SIG-M5 (cell line): ENCODE measurements around the gene IER3IP1.
"Not testable (repeated sequence)": the region's sequence is repeated elsewhere in the genome, so short reads cannot be mapped to it uniquely, and the experiment has no call there.

ENCODE experiments used
- DNase-seq: peaks from one replicate; lab custom pipeline; 2025; lab: John Stamatoyannopoulos, UW

Gene IER3IP1, protein sequence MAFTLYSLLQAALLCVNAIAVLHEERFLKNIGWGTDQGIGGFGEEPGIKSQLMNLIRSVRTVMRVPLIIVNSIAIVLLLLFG

DNA sequence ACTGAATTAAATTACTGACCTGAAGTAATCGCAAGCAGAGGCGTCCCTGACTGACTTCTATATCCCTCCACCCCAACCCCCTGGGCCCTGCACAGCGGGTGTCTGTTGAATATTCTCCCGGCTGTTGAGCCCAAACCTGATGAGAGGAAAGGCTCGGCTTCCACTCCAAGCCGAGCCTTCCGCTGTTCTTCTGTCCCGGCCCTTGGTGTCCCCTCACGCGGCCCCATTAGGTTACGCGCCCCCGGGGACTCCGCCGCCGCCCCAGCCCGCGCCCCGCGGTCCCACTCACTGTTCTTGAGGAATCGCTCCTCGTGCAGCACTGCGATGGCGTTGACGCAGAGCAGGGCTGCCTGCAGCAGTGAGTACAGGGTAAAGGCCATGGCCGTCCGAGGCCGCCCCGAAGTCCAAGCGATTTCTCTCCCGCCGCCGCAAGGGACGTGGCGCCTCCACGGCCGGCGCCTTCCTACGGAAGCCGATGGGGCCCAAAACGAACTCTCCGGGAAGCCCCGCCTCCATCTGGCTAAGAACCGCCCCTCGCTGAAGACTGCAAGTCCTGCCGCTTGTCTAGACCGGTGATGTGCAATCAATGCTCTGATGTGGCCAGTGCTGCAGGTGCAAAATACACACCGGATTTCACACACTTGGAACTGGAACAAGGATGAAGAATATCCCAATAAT lies at the start of gene IER3IP1:
Gene IER3IP1 (minus strand): TSS at position 467 of the 678 bp plus-strand sequence. CDS start 87 bp downstream, at position 380.
- DNase-seq = peak; percentile 44

DNA sequence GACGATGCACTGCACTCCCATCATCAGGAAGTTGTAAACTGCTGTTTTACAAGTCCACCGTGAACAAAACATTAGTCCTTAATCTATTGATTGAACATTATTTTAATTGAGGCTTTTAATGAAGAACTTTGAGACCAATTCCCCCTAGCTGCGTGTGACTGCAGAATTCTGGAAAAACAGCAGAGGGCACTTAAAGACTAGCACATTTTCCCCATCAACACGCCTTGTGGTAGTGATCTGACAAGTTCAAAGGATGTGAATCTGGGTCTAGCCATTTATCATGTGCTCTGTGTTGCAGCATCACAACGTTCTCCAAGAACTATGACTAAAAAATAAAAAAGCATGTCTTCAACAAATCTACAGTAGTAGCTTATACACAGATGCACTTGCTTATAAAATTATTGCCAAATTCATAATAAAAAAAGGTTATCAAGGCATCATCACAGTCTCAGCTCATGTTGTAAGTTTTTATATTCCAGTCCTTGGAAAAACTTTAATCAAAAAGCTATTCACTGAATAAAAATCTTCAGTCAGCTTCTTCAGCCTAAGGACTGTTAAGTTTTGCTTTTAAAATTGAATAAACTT lies 39.5 kb upstream of the IER3IP1 start:
- DNase-seq = no peak

DNA sequence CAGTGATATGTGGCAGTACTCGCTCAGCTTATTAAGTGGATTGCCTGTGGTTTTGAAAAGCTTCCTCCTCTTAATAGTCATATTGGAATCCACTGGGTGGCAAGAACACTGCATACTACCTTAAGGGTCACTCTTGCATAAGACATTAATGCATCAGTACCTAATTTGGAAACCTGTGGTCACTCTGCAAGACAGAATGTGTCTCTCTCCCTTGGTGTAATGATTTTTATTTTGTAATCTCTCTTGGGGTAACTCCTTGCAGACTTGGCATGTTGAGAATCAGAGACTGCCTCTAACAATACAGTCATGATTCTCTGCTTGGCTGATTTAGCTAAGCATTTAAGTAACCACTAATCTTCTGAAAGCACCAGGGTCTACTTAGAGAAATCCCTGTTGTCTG lies 33.0 kb upstream of the IER3IP1 start:
- DNase-seq = no peak

DNA sequence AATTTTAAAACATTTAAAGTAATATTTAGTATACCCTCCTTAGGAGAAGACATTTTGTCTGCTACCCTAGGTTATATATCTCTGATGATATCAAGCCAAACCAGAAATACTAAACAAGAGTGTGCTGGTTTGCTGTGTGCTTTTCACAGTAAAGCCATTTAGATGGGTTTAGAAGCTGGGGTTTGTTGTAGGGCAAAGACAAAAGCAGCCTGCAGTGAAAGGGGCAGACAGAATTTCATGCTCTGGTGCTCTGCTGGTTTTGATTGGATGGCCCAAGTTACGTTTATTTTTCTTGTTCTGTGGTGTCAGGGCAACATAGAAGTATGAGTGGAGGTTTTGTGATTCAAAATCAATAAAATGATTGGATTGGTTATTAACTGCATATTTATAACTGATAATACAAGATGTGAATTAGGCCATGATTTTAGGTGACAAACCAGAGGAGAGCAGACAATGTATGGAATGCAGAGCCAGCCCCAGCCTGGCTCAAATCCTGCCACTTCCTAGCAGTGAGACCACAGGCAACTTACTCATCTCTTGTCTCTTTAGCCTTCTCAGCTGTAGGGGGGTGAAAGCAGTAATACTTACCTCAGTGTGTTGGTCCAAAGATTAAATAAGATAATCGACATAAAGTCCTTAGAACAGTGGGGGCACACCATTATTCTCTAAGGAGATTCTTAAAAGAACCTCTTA lies 30.9 kb upstream of the IER3IP1 start:
- no peak for DNase-seq

DNA sequence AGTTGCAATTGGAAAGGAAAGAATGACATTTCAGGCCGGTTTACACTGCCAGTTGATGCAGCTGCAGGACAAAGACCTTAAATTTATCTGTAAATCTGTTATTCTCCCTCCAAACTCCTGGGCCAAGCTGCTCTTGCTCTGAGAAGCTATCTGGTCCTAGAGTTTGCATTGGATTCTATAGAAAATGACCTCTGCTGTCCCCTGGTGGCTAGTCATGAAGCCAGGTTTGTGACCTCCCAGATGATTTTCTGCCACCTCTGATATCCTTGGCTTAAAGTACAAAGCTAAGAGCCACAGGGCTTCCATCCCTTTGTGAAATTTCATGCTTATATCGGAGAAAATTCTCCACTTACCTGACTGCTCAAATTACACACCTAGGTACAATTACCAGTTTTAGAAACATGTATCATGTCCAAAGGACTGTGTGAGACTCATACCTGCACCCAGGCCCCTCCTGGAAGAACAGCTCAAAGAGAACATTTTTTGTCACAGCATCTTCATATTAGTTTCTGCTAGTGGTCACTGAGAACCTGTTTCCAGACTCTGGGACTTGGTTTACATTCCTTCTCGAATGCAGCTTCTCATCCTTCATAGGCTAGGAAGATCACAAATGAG lies 28.9 kb upstream of the IER3IP1 start:
- DNase-seq = no peak

DNA sequence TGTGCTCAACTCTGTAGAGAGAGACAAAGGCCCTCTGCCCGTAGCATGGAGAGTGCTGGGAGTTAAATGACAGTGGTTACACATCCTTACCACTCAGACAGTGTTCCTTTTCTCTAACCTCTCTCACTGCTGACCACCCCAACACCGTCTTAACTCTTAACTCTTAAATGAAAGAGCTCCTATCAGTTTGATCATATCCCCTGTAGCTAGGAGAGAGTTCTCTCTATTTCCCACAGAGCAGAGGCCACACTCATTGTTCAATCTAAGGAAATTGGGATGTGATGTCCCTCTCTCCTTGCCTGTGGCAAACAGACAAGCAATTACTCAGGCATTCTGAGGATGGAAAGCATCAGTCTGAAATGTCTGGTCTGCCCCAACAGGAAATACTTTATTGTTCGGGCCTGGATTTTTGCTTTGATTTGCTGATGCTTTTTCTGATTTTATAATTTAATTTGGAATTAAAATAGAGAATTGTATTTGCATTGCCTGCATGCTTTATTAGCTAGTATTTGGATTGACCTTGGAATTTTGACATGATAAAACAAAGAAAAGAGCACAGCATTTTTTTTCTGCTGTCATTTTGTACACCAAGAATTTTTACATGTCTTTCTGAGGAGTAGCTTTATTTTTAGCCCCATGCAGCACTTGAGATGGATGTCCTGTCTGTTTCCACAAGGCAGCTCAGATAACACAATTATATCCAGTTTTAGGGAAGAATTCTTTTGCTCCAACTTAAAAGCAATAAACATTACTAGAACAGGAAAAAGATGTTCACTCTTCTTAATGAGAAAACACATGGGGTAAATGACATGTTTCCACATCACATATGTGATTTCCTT lies 27.7 kb upstream of the IER3IP1 start:
- no peak for DNase-seq

DNA sequence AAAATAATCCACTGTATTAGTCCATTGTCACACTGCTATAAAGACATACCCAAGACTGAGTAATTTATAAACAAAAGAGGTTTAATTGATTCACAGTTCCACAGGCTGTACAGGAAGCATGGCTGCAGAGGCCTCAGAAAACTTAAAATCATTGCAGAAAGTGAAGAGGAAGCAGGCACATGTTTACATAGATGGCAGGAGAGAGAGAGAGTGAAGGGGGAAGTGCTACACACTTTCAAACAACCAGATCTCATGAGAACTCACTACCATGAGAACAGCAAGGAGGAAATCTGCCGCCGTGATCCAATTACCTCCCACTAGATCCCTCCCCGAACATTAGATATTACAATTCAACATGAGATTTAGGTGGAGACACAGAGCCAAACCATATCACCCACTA lies 19.8 kb upstream of the IER3IP1 start:
- not testable (repeated sequence) for DNase-seq

DNA sequence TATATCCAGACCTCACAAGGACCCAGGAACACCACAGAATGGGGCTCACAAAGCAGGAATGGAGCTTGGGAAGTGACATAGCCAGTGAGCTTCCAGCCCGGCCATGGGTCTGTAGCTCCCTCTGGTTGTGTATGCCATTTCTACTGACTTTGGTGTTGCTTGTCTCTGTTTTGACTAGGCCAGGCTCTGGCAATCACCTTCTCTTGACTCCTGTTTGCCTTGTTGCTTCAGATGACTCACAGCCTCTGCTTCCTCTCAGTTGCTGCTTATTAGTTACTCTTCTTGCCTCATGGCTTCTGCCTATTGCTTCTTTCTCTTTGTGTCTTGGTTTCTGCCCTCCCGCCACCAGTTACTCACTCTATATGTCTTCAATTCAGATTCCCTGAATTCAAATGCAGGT lies 15.8 kb upstream of the IER3IP1 start:
- DNase-seq = no peak

DNA sequence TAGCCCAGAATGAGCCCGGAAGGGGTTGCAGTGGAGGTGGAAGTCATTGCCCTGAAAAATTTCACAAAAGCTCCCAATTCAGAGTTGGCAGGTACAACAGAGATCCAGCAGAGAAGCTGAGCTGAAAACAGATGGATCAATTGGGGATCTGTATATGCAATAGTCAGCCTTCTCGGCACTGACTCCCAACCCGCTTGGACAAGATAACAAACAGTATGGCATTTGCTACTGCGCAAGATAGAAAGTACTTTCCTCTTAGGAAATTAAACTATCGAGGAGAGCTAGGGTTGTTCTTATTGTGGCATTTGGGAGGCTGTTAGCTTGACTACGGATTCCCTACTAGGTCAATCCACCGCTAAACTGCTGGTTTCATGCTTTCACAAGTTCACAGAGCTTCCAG lies 11.6 kb upstream of the IER3IP1 start:
- DNase-seq = no peak

DNA sequence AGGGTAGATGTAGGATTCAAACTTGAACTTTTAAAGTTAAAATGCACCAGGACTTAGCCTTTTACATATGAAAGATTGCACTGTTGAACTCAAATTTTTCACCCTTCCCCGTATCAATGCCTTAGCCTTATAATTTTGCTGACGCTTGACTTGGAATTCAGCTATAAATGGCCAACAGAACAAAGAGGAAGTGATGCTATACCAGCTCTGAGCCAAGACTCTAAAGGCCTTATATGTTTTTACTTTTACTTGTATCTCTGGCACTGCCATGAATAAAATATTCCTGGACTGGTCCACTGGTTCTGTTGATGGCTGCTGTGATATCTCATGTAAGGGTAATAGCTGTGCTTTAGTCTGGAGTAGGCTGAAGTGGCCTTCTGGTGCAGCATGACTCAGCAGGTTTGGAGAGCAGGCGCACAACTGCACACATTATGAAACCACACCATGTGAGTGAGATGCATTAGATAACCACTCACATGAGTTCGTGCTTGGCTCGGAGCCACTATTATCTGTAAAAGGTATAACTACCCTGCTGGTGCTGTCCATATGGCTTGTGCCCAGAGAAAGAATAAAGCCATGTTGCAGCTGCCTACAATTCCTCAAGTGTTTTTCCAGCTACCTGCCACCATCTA lies 8.4 kb upstream of the IER3IP1 start:
- DNase-seq = no peak

DNA sequence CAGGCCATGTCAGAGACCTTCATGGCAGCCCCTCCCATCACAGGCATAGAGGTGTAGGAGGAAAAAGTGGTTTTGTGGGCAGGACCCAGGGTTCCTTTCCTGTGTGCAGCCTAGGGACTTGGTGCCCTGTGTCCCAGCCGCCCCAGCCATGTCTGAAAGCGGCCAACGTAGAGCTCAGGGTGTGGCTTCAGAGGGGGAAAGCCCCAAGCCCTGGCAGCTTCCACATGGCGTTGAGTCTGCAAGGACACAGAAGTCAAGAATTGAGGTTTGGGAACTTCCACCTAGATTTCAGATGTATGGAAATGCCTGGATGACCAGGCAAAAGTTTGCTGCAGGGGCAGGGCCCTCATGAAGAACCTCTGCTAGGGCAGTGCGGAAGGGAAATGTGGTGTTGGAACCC lies 6.0 kb upstream of the IER3IP1 start:
- DNase-seq = not testable (repeated sequence)

DNA sequence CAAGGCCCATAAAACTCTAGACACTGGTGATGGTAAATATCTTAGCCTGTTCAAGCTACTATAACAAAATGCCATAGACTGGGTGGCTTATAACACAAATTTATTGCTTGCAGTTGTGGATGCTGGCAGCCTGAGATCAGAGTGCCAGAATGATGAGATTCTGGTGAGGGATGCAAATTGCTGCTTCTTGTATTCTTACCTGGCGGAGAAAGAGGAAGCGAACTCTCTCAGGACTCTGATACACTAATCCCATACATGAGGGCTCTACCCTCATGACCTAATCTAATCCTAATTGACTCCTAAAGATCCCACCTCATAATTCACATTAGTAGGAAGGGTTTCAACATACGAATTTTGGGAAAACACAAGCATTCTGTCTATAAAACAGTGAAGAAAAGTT lies 4.6 kb upstream of the IER3IP1 start:
- no peak for DNase-seq

DNA sequence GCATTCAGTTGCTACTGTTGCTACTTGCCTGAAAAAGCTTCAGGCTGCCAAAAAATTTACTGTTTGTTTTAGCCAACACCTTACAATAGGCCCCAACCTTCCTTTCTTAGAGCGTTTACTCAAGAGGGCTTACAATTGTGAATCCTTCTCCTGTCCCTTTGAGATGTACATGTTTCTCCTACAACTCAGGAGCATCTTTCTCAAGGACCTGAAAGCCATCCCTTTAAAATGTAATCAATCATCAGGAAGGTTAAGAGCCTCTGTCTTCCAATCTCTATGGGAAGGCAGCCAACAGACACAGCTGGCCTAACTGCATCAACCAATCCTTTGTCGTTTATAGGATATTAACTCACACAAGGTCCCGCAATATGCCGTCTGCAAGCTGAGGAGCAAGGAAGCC lies 3.4 kb upstream of the IER3IP1 start:
- no peak for DNase-seq

DNA sequence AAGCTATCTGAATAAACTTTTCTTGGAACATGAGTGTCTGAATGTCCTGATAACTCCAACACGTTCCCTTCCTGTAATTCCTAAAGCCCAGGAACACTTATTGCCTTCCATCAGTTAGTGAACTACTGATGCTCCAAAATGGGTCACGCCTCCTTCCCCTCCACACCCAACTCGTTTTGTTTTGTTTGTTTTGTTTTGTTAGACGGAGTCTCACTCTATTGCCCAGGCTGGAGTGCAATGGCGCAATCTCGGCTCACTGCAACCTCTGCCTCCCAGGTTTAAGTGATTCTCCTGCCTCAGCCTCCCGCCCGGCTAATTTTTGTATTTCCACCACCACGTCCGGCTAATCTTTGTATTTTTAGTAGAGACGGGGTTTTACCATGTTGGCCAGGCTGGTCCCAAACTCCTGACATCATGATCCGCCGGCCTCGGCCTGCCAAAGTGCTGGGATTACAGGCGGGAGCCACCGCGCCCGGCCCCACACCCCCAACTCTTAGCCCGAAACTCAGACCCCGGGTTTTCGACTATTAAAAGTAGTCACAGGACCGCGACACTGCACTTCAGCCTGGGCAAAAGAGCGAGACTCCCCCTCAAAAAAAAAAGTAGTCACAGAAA lies 774 bp downstream of the IER3IP1 start:
- no peak for DNase-seq

DNA sequence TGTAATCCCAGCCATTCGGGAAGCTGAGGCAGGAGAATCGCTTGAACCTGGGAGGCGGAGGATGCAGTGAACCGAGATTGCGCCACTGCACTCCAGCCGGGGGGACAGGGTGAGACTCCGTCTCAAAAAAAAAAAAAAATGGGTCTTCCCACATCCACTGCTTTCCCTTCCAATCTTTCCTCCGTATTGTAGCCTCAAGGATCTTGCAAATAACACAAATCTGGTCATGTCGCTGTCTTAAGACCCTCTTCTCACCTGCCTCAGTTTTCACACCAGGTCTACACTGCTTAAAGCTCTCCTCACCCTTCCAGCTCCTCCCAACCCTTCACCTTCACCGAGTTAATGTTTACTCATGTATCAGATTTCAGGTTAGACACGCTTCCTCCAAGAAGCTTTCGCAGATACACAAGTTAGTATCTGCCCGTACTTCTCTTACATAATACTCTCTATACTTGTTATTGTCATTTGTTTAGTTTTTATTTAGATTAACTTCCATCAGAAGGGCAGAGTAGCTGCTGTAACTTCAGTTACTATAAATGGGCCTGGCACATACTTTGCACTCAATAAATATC lies 1.5 kb downstream of the IER3IP1 start:
- DNase-seq = no peak

DNA sequence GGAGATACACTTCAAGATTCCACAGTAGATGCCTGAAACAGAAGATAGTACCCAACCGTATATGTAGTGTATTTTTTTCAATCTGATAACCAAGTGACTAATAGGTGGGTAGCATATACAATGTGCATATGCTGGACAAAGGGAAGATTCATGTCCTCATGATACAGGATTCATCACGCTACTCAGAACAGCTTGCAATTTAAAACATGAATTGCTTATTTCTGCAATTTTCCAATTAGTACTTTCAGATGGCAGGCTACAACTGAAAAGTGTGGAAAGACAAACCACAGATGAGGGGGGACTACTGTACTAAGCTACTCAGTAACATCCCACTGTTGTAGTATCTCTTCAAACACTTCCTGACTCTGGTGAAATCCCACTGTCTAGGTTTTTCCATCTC lies 3.7 kb downstream of the IER3IP1 start:
- DNase-seq = no peak

DNA sequence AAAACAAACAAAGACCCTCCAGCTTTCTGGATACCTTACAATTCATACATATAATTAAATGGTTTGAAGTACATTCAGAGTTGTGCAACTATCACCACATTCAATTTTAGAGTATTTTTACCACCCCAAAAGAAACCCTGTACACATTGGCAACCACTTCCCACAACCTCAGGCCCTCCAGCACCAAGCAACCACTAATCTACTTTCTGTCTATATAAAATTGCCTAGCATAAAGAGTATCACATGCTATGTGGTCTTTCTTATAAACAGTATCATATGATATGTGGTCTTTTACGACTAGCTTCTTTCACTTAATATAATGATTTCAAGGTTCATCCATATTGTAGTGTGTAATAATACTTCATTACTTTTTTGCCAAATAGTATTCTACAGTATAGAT lies 7.3 kb downstream of the IER3IP1 start:
- no peak for DNase-seq

DNA sequence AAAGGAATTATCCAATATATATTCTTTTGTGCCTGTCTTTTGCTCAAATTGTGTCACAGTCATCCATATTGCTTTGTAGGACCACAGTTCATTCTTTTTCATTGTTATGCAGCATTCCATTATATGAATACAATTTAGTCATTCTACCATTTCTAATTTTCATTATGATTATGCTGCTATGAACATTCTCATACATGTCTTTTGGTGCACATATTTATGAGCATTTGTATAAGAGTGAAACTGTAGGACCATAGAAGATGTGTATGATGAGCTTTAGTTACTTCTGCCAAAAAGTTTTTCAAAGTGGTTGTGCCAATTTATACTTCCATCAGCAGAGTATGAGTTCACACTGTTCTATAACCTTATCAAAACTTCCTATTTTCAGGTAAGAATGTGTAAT lies 7.7 kb downstream of the IER3IP1 start:
- DNase-seq = no peak

DNA sequence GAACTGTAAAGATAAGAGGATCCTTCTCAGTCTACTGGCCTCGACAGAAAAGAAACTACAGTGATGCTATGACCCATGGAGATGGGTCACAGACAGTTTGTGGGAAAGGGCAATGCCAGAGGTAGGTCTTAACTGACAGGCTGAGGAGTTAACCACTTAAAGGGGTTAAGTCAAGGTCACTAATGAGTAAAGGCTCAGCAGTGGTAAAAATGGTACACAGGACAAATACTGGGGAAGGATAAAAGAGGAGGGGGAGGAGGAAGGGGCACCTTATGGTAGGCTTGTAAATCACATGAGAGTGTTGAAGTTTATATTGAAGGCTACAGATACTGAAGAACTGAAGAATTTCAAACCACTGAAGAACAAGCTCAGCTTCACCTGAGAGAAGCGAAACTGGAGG lies 9.9 kb downstream of the IER3IP1 start:
- no peak for DNase-seq

DNA sequence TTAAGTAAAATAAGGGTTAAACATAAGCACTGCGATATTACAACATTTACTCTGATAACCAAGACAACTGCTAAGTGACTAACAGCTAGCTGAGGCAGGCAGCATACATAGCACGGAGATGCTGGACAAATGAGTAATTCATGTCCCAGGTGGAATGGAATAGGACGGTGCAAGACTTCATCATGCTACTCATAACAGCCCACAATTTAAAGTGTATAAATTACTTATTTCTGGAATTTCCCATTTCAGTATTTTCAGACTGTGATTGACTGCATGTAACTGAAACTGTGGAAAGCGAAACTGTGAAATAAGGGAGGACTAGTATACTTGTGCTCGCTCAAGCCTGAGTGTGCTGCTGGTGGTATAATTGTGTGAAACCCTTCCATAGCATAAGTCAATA lies 12.9 kb downstream of the IER3IP1 start:
- DNase-seq = no peak

DNA sequence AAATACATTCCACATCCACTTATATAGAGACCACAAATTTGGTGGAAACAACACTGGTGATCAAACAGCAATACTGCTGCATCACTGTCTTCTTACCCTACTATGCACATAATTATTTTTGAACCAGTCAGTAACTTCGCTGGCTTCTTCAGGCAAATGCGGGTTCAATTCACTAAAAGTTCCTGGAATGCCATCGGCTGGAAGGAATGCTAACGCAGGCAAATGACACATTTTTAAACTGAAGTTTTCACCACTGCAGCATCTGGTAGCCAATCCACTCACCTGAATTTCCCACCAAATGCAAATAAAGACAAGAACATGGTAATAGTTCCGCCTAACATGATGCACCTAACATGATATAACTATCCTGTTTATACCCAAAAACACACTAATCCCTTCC lies 15.9 kb downstream of the IER3IP1 start:
- no peak for DNase-seq
